ENCODE results near the gene SPIRE2.
A peak's percentile ranks its signal among the peaks of the same experiment; 100 is the strongest.

Gene SPIRE2

GRCh38 chr16:89918453-89919347 is 90.4 kb downstream of the SPIRE2 start, which contains the start of gene MC1R:
MC1R (plus strand) TSS chr16:89918862; CDS start chr16:89919259, 397 bp downstream.
- peak; percentile 42 for DNase-seq

- DNase-seq = no peak
These were observed 91.5 kb downstream of the SPIRE2 start for GRCh38 chr16:89919535-89920406.

DNA sequence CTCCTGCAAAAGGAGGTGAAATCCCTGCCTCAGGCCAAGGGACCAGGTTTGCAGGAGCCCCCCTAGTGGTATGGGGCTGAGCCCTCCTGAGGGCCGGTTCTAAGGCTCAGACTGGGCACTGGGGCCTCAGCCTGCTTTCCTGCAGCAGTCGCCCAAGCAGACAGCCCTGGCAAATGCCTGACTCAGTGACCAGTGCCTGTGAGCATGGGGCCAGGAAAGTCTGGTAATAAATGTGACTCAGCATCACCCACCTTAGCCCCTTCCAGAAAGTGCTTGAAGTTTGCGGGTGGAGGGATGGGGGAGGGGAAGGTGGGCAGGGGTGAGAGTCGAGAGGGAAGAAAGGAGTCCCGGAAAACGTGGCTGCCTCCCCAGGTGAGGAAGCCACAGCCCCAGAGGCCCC is 92.4 kb downstream of the SPIRE2 start:
- no peak for DNase-seq

Measured in activated naive CD4-positive, alpha-beta T cell treated with anti-CD3 and anti-CD28 coated beads, Interleukin-2, amount 50 U/mL, for 16 hours (primary cell).